ENCODE measurements around the gene KANSL1.
"Not testable (repeated sequence)": the region's sequence is repeated elsewhere in the genome, so short reads cannot be mapped to it uniquely, and the experiment has no call there.

Gene KANSL1

DNA sequence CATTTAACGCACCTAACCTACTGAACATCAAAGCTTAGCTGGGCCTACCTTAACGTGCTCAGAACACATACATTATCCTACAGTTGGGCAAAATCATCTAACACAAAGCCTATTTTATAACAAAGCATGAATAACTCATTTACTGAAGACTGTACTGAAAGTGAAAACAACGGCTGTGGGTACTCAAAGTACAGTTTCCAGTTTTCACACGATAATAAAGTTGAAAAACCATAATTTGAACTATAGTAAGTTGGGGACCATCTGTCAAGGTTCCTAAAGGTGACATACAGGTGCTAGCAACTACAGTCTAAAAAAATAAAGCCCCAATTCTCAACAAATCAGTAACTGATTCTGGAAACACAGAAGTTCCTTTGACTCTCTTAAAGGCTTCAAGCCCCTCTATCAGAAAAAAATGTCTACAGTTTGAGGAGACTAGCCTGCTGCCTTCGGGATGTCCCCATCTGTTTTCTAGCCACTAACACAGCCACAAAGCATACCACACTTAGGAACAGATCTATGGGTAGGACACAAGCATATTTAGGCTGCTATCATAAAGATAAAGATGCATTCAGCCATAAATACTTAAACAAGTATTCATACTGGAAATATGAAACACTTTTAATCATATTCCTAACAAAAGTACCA is 71.3 kb downstream of the KANSL1 start:
- WGBS, 2 experiments (ENCODE audit: insufficient coverage in 2 of 2) = 100% methylated on average over 4 of the region's 5 CpGs
- no peak overlapping the region for H3K4me3 ChIP-seq (ENCODE audit: extremely low read depth, insufficient read depth, low read length, poor library complexity, severe bottlenecking)
- peaks cover 6% of the 10 kb centered on the region for H3K36me3 ChIP-seq (ENCODE audit: control insufficient read depth, insufficient read depth, low read length)
- no peak overlapping the region for H3K27ac ChIP-seq (ENCODE audit: low read depth, low read length, severe bottlenecking)
- H3K4me1 ChIP-seq (ENCODE audit: control insufficient read depth, insufficient read depth, low read length, poor library complexity, severe bottlenecking) = peaks cover 8% of the 10 kb centered on the region
- no peaks in the 10 kb centered on the region for H3K9me3 ChIP-seq (ENCODE audit: control insufficient read depth, low read length)

DNA sequence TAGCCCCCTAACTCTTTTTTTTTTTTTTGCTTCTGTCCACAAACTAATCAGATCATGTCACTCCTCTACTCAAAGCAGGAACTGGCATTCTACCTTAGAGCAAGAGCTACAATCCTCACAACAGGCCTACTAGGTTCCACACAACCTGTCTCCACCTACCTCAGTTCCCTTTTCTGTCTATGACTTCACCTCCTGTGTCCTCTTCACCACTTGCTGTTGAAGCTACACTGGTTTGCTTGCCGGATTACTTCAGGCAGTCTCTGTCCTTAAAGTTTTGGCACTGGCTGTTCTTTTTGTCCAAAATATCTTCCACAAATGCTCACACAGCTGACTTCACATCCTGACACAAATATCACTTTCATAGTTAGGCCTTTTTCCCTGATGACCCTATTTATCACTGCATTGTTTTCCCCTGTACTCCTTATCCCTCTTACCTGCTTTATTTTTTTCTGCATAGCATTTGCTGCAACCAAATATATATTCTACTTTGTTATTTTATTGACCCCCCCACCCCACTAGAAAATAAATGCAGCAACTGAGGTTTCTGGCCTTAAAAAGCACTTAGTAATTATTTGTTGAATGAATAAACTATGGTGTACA is 72.0 kb downstream of the KANSL1 start:
- Histone ChIP-seq H3K27ac (ENCODE audit: low read depth, low read length, severe bottlenecking) (no peak overlapping the region), H3K36me3 (ENCODE audit: control insufficient read depth, insufficient read depth, low read length) (peaks cover 6% of the 10 kb centered on the region), H3K9me3 (ENCODE audit: control insufficient read depth, low read length) (no peaks in the 10 kb centered on the region), H3K4me1 (ENCODE audit: control insufficient read depth, insufficient read depth, low read length, poor library complexity, severe bottlenecking) (peaks cover 8% of the 10 kb centered on the region), H3K4me3 (ENCODE audit: extremely low read depth, insufficient read depth, low read length, poor library complexity, severe bottlenecking) (no peak overlapping the region)
- 88 to 93% methylated on average over 1 of the region's 1 CpG for whole genome bisulfite sequencing, 2 experiments (ENCODE audit: insufficient coverage in 2 of 2)

DNA sequence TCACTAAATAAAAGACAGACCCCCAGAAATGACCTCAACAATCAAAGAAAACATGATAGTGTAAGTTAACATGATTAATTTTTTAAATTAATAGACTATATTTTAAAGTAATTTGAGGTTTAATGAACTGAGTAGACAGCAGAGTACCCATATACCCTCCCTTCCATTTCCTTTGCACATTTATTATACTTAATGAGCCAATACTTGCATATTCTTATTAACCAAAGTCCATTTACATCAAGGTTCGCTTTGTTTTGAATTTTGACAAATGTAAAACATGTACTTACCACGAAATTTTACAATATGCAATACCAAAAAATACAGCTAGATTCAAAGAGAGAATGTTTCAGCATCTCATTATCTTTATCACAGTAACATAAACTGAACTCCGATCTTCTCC is 72.7 kb downstream of the KANSL1 start:
- WGBS, 2 experiments (ENCODE audit: insufficient coverage in 2 of 2) = 90 to 95% methylated on average over 2 to 3 of the region's 3 CpGs
- Histone ChIP-seq H3K9me3 (ENCODE audit: control insufficient read depth, low read length) (no peaks in the 10 kb centered on the region), H3K4me3 (ENCODE audit: extremely low read depth, insufficient read depth, low read length, poor library complexity, severe bottlenecking) (no peak overlapping the region), H3K27ac (ENCODE audit: low read depth, low read length, severe bottlenecking) (no peak overlapping the region), H3K4me1 (ENCODE audit: control insufficient read depth, insufficient read depth, low read length, poor library complexity, severe bottlenecking) (peaks cover 8% of the 10 kb centered on the region), H3K36me3 (ENCODE audit: control insufficient read depth, insufficient read depth, low read length) (peaks cover 6% of the 10 kb centered on the region)

DNA sequence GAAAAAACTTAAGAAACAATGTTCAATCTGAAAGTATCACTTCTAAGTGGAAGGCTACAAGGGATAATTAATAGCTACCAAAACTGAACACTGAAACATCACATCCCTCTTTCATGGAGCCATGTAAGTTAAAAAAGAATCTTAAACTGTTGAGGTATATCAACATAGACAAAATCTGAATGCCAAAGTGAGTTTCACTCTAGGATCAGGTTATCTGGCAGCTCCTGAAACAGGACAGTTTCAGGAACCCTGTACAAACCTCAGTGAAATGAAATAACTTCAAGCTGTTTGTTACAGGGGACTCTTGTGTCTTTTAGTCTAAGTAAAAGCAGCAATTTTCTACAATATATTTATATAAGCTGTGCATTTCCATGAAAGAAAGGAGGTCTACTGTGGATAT is 73.2 kb downstream of the KANSL1 start:
- H3K36me3 ChIP-seq (ENCODE audit: control insufficient read depth, insufficient read depth, low read length) = peaks cover 6% of the 10 kb centered on the region
- H3K27ac ChIP-seq (ENCODE audit: low read depth, low read length, severe bottlenecking) = no peak overlapping the region
- H3K4me3 ChIP-seq (ENCODE audit: extremely low read depth, insufficient read depth, low read length, poor library complexity, severe bottlenecking) = no peak overlapping the region
- peaks cover 8% of the 10 kb centered on the region for H3K4me1 ChIP-seq (ENCODE audit: control insufficient read depth, insufficient read depth, low read length, poor library complexity, severe bottlenecking)
- no peaks in the 10 kb centered on the region for H3K9me3 ChIP-seq (ENCODE audit: control insufficient read depth, low read length)

DNA sequence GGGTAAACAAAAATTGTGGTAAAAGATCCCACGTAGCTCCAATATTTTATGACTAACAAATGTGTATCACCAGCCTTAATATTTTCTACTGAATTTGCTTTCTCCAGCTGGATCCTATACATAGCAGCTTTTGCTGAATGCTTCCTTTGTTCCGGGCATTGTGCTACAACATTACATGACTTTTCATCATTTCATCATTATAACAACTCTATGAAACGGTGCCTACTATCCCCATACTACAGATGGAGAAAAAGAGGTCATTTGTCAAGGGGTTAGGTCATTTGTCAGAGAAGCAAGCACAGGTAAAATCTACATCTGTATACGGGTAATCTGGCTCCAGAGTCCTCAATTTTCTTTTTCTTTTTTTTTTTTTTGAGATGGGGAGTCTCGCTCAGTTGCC is 74.3 kb downstream of the KANSL1 start:
- H3K4me1 ChIP-seq (ENCODE audit: control insufficient read depth, insufficient read depth, low read length, poor library complexity, severe bottlenecking) = peaks cover 8% of the 10 kb centered on the region
- peaks cover 6% of the 10 kb centered on the region for H3K36me3 ChIP-seq (ENCODE audit: control insufficient read depth, insufficient read depth, low read length)
- H3K9me3 ChIP-seq (ENCODE audit: control insufficient read depth, low read length) = no peaks in the 10 kb centered on the region
- no peak overlapping the region for H3K27ac ChIP-seq (ENCODE audit: low read depth, low read length, severe bottlenecking)
- 100% methylated on average over 1 to 3 of the region's 5 CpGs for whole genome bisulfite sequencing, 2 experiments (ENCODE audit: insufficient coverage in 2 of 2)
- no peak overlapping the region for H3K4me3 ChIP-seq (ENCODE audit: extremely low read depth, insufficient read depth, low read length, poor library complexity, severe bottlenecking)

DNA sequence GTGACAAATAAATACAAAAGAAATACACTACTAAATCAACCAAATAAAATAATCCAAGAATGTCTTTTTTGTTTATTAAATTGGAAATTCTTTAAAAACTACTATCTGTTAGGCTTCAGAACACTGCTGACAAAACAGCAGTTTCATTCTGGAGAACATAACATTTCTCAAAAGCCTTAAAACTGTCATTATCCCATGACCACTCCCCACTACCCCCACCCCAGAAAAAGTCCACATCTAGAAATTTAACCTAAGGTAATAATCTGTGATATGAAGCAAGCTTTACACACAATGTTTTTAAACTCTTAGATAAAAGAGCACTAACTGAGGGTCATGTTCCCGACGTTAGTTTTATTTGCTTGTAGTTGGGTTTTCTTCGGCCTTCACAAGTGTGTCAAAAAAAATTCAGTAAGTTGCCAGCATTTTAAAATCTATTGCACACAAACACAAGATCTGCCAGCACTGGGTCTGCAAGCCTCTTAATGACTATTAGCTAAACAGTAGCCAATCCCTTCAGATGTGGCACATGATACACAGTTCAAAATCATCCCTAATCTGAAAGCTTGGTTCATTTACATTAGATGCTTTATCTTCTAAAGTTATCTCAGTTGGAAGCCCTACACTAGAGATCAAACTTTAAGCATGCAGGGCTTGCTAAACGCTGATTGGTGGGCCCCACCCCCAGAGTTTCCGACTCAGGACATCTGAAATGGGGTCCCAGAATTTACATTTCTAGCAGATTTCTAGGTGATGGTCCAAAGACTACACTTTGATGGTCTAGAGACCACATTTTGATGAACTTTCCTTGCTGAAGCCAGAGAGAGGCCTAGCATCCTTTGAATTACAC is 75.2 kb downstream of the KANSL1 start:
- WGBS, 2 experiments (ENCODE audit: insufficient coverage in 2 of 2) = 53 to 56% methylated on average over 1 to 3 of the region's 5 CpGs
- H3K9me3 ChIP-seq (ENCODE audit: control insufficient read depth, low read length) = no peaks in the 10 kb centered on the region
- peaks cover 6% of the 10 kb centered on the region for H3K36me3 ChIP-seq (ENCODE audit: control insufficient read depth, insufficient read depth, low read length)
- no peak overlapping the region for H3K27ac ChIP-seq (ENCODE audit: low read depth, low read length, severe bottlenecking)
- peaks cover 8% of the 10 kb centered on the region for H3K4me1 ChIP-seq (ENCODE audit: control insufficient read depth, insufficient read depth, low read length, poor library complexity, severe bottlenecking)
- no peak overlapping the region for H3K4me3 ChIP-seq (ENCODE audit: extremely low read depth, insufficient read depth, low read length, poor library complexity, severe bottlenecking)

DNA sequence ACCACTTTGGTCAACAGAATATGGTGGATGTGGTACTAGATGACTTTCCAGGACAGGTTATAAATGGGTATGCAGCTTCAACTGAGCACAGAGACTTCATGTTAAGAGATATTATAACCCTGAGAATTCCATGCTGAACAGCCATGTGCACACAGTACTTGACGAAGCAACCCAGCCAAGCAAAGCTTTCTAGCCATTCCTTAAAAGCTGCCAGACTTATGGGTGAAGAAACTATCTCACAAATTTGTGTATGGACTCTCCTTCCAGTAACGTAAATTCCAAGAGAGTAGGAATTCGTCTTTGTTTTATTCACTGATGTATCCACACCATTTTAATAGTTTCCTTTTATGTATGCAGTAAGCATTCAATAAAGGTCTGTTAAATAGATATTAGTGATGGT is 76.1 kb downstream of the KANSL1 start:
- no peak overlapping the region for H3K4me3 ChIP-seq (ENCODE audit: extremely low read depth, insufficient read depth, low read length, poor library complexity, severe bottlenecking)
- peaks cover 8% of the 10 kb centered on the region for H3K4me1 ChIP-seq (ENCODE audit: control insufficient read depth, insufficient read depth, low read length, poor library complexity, severe bottlenecking)
- H3K27ac ChIP-seq (ENCODE audit: low read depth, low read length, severe bottlenecking) = no peak overlapping the region
- H3K36me3 ChIP-seq (ENCODE audit: control insufficient read depth, insufficient read depth, low read length) = peaks cover 6% of the 10 kb centered on the region
- 86% methylated on average over 1 of the region's 3 CpGs; no CpG with 5 or more reads in 1 of the 2 experiments for WGBS, 2 experiments (ENCODE audit: insufficient coverage in 2 of 2)
- no peaks in the 10 kb centered on the region for H3K9me3 ChIP-seq (ENCODE audit: control insufficient read depth, low read length)

DNA sequence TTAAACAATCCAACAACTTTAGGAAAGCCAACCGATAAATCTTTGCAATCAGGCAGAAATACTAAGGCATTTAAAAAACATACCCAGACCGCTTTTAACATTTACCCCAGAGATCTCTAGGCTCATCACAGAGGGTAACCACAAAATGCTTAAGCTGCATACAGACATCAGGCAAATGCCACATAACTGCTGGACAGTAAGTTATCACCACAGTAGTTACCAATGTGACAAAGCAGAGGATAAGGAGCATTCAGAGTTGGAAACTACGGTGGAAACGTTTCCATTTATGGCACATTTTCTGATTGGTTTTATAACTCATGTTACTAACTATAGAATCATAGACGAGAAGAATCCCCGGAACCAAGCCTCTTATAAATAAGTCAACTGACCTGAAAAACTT is 77.5 kb downstream of the KANSL1 start:
- H3K27ac ChIP-seq (ENCODE audit: low read depth, low read length, severe bottlenecking) = no peak overlapping the region
- WGBS, 2 experiments (ENCODE audit: insufficient coverage in 2 of 2) = 79 to 100% methylated on average over 1 to 3 of the region's 6 CpGs
- H3K36me3 ChIP-seq (ENCODE audit: control insufficient read depth, insufficient read depth, low read length) = peaks cover 6% of the 10 kb centered on the region
- H3K4me1 ChIP-seq (ENCODE audit: control insufficient read depth, insufficient read depth, low read length, poor library complexity, severe bottlenecking) = peaks cover 8% of the 10 kb centered on the region
- H3K4me3 ChIP-seq (ENCODE audit: extremely low read depth, insufficient read depth, low read length, poor library complexity, severe bottlenecking) = no peak overlapping the region
- no peaks in the 10 kb centered on the region for H3K9me3 ChIP-seq (ENCODE audit: control insufficient read depth, low read length)

DNA sequence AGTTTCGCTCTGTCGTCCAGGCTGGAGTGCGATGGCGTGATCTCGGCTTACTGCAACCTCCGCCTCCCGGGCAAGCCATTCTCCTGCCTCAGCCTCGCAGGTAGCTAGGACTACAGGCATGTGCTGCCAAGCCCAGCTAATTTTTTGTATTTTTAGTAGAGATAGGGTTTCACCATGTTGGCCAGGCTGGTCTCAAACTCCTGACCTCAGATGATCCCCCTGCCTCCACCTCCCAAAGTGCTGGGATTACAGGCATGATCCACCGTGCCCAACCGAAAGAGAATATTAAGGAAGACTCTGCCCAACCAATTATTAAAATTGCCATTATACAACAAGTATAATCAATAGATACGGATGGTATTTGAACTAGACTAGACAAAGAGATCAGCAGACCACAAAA is 82.0 kb downstream of the KANSL1 start:
- H3K4me3 ChIP-seq (ENCODE audit: extremely low read depth, insufficient read depth, low read length, poor library complexity, severe bottlenecking); H3K27ac ChIP-seq (ENCODE audit: low read depth, low read length, severe bottlenecking); H3K9me3 ChIP-seq (ENCODE audit: control insufficient read depth, low read length); H3K36me3 ChIP-seq (ENCODE audit: control insufficient read depth, insufficient read depth, low read length): not testable (repeated sequence)
- WGBS, 2 experiments (ENCODE audit: insufficient coverage in 2 of 2) = 85 to 87% methylated on average over 8 of the region's 11 CpGs
- H3K4me1 ChIP-seq (ENCODE audit: control insufficient read depth, insufficient read depth, low read length, poor library complexity, severe bottlenecking) = peaks cover 21% of the 10 kb centered on the region

DNA sequence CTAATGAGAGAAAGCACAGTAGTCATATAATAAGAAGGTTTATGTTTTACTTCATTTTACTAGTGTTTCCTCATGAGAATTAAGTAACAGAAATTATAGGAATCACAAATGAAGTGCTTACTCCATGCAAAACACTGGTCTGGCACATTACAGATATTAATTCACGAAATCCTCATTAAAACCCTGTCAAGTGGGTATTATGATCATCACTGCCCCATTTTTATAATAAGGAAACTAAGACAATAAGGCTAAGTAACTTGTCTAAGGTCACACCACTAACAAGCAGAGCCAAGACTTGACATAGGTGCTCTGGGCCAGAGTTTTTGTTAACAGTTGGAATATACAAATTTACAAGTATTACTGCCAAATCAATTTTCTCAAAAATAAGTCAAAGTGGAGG is 83.0 kb downstream of the KANSL1 start:
- H3K27ac ChIP-seq (ENCODE audit: low read depth, low read length, severe bottlenecking) = no peak overlapping the region
- no peak overlapping the region for H3K4me3 ChIP-seq (ENCODE audit: extremely low read depth, insufficient read depth, low read length, poor library complexity, severe bottlenecking)
- no CpG with 5 or more reads among the region's 1 CpG for WGBS, 2 experiments (ENCODE audit: insufficient coverage in 2 of 2)
- peaks cover 21% of the 10 kb centered on the region for H3K4me1 ChIP-seq (ENCODE audit: control insufficient read depth, insufficient read depth, low read length, poor library complexity, severe bottlenecking)
- H3K9me3 ChIP-seq (ENCODE audit: control insufficient read depth, low read length) = no peaks in the 10 kb centered on the region
- peaks cover 8% of the 10 kb centered on the region for H3K36me3 ChIP-seq (ENCODE audit: control insufficient read depth, insufficient read depth, low read length)
